Effector memory CD4-positive, alpha-beta T cell (primary cell): ENCODE measurements around the gene DROSHA.

Experiments
- DNase-seq, 3 donors: peaks; one replicate each; pipeline ENCODE4 v3.0.0-alpha.2; 2020
- H3K27ac ChIP-seq: 2 replicates; pipeline ENCODE4 v1.7.0; 2013; ENCODE audit warnings: mild to moderate bottlenecking, low read length, moderate library complexity; ENCODE audit not compliant: insufficient read depth, poor library complexity, severe bottlenecking
- H3K27me3 ChIP-seq: replicated peaks from 2 replicates; pipeline ENCODE4 v1.7.0; 2013; ENCODE audit warnings: mild to moderate bottlenecking, low read length; ENCODE audit not compliant: insufficient read depth, control insufficient read depth, poor library complexity, severe bottlenecking
- H3K36me3 ChIP-seq: 2 replicates; pipeline ENCODE4 v1.7.0; 2013; ENCODE audit warnings: mild to moderate bottlenecking, low read length, moderate library complexity; ENCODE audit not compliant: control insufficient read depth, insufficient read depth
- H3K4me1 ChIP-seq: 2 replicates; pipeline ENCODE4 v1.7.0; 2013; ENCODE audit warnings: low read length, mild to moderate bottlenecking; ENCODE audit not compliant: control insufficient read depth, insufficient read depth, poor library complexity, severe bottlenecking
- H3K4me3 ChIP-seq: 2 replicates; pipeline ENCODE4 v1.7.0; 2013; ENCODE audit warnings: low read length, low read depth, mild to moderate bottlenecking; ENCODE audit not compliant: insufficient read depth, poor library complexity, severe bottlenecking
- H3K9me3 ChIP-seq: 2 replicates; pipeline ENCODE4 v1.7.0; 2013; ENCODE audit warnings: mild to moderate bottlenecking, low read length, moderate library complexity; ENCODE audit not compliant: control insufficient read depth

Gene DROSHA

DNA sequence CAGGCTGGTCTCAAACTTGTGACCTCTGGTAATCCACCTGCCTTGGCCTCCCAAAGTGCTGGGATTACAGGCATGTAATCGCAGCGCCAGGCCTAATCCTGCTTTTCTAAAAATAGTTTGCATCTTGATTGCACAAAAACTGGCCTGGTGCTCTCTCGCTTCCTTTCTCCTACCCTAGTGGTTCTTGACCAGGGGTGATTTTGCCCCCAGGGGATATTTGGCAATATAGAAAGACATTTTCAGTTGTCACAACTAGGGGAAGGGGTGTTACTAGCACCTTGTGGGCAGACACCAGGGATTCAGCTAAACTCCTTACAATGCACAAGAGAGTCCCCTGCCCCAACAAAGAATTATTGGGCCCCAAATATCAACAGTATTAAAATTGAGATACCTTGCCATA is 139.8 kb downstream of the DROSHA start:
- no peaks in the 10 kb centered on the region for H3K36me3 ChIP-seq
- no peak for DNase-seq
- H3K27ac ChIP-seq: no peak overlapping the region
- H3K4me1 ChIP-seq: no peaks in the 10 kb centered on the region
- no peak overlapping the region for H3K4me3 ChIP-seq
- peaks cover 4% of the 10 kb centered on the region for H3K9me3 ChIP-seq
- H3K27me3 ChIP-seq: no peaks in the 10 kb centered on the region

DNA sequence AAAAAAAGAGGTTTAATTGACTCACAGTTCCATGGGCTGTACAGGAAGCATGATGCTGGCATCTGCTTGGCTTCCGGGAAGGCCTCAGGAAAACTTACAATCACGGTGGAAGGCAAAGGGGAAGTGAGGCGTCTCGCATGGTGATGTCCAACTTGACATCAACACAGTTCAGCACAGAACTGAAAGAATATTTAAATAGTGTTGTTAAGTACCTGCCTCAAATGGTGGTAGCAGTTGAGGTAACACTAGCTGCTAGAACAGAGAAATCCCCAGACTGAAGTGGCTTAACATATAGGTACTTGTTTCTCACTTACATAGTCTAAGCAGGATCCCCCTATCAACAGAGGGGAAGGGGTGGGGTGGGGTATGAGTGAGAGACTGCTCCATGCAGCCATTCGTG is 141.6 kb downstream of the DROSHA start:
- no peak for DNase-seq
- Histone ChIP-seq H3K4me3 (no peak overlapping the region), H3K36me3 (no peaks in the 10 kb centered on the region)

DNA sequence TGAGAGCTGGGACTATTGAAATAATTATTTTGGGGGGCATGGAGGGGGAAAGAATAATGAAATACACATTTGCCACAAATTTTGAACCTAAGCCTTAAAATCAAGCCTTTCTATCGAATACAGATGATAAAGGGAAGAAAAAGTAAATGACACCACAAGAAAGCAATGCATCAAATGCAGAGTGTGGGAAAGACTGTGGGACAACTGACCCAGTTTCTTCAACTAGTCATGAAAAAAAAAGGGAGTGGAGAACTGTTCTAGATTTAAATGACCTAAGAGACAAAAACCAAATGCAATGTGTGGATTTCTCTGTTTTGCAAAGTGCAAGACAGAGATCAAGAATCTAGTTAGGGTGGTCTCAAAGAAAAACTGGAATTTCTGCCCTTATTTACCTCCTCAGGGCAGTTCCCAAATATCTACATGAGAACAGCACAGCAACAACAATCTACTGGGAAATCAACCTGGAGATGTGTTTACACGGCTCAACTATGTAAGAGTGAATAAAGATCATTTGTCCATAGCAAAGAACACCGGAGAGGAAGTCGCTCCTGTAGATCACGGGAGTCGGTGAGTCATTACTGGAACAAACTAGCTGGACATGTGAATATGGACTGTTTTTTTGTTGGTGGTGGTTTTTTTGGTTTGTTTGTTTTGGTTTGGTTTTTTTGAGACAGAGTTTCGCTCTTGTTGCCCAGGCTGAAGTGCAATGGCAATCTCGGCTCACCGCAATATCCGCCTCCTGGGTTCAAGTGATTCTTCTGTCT is 145.9 kb downstream of the DROSHA start:
- Histone ChIP-seq H3K27me3 (no peaks in the 10 kb centered on the region), H3K36me3 (no peaks in the 10 kb centered on the region), H3K4me1 (no peaks in the 10 kb centered on the region), H3K9me3 (peaks cover 4% of the 10 kb centered on the region), H3K4me3 (no peak overlapping the region), H3K27ac (no peak overlapping the region)
- no peak for DNase-seq

More for the DNA sequence above, 141.6 kb downstream of the DROSHA start:
- no peak overlapping the region for H3K27ac ChIP-seq
- peaks cover 4% of the 10 kb centered on the region for H3K9me3 ChIP-seq
- H3K27me3 ChIP-seq: no peaks in the 10 kb centered on the region
- no peaks in the 10 kb centered on the region for H3K4me1 ChIP-seq

DNA sequence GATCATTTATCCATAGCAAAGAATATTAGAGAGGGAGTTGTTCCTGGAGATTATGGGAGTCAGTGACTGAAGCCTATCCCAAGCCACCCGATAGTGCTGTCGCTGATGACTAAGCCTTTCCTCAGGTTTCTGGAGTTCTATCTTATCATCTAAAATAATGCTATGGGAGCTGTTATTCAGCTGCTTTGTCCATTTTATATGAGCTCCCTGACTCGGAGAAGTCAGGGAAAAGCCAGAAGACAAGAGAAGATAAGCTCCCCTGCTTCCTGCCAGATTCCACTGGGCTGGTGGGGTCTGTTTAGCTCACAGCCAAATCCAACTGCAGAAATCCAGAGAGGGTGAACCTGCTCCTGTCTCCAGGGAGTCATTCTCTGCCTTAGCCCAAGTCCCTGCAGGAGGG is 148.2 kb downstream of the DROSHA start:
- Histone ChIP-seq H3K36me3 (no peaks in the 10 kb centered on the region), H3K27ac (no peak overlapping the region), H3K4me1 (no peaks in the 10 kb centered on the region), H3K4me3 (no peak overlapping the region), H3K9me3 (peaks cover 3% of the 10 kb centered on the region), H3K27me3 (no peaks in the 10 kb centered on the region)
- no peak for DNase-seq

DNA sequence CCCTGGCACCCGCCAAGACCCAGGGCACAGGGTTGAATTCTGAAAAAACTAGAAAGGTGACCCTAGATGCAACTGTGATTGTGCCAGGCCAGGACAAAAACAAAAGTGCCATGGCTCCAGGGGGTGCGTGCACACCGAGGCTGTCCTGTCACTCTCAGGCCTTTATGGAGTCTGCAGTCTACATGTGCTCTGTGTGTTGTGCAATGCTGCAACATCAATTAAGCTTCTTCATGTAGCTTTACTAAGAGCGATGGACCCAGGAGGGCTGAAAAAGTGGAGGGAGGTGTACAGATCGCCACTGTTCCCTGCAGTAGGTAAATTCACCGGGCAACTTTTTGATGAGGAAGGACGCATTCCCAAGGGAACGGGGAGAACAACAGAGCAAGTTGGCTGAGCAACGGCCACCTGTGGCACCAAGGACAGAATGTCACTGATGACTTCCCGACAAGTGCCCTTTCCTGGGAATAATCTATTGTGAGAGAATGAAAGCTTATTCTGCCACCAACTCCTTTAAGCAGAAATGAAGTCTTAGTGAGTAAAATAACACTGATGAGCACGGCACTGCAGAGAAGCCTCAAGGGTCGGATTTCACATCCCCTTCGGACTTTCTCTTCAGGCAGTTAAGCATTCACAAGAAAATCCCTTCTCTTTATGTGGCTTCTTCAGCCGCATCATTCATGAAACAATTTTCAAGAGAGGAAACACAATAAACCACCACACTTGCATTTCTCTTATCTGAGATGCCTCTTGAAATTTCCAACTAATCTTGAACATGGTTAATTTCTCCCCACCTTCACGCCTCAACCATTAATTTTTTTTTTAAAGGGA is 149.6 kb downstream of the DROSHA start:
- no peak for DNase-seq
- Histone ChIP-seq H3K4me3 (no peak overlapping the region), H3K36me3 (no peaks in the 10 kb centered on the region), H3K27ac (no peak overlapping the region), H3K9me3 (no peaks in the 10 kb centered on the region), H3K4me1 (no peaks in the 10 kb centered on the region), H3K27me3 (no peaks in the 10 kb centered on the region)

DNA sequence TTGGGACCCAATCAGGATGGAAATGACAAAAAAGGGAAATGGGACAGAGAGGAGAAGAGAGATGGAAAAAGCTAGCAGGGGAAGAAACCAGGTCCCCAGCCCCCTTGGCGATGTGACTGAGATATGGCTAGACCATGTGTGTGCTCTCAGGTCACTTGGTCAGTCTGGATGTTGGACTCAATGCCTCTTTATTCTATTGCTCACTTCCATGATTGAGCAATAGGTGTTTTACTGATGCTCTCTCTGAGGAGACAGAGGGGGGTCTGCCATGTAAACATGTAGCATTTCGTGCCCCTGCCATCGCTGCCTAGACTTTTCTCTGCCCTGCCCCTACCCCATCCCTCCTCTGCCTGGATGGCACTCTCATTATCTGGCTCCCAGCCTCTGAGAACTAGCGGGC is 150.6 kb downstream of the DROSHA start:
- no peak for DNase-seq

DNA sequence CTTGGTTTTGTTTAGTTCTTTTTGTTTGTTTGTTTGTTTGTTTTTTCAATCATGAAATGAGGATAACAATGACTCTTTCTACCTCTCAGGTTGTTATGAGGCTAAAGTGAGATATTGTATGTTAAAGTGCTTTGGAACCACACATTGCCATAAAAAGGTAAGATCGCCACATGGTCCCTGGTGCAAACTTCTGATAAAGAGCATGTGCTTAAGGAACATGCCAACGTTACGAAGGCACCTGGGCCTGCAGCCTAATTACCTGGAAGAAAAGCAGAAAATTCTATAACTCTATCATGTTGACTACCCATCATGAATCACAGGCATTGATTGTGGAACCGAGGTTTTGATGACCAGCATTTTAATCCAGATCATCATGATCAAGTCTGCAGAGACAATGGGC is 151.8 kb downstream of the DROSHA start:
- no peaks in the 10 kb centered on the region for H3K27me3 ChIP-seq

More for the DNA sequence above, 150.6 kb downstream of the DROSHA start:
- Histone ChIP-seq H3K4me3 (no peak overlapping the region), H3K36me3 (no peaks in the 10 kb centered on the region), H3K27ac (no peak overlapping the region), H3K4me1 (no peaks in the 10 kb centered on the region), H3K9me3 (no peaks in the 10 kb centered on the region), H3K27me3 (no peaks in the 10 kb centered on the region)

DNA sequence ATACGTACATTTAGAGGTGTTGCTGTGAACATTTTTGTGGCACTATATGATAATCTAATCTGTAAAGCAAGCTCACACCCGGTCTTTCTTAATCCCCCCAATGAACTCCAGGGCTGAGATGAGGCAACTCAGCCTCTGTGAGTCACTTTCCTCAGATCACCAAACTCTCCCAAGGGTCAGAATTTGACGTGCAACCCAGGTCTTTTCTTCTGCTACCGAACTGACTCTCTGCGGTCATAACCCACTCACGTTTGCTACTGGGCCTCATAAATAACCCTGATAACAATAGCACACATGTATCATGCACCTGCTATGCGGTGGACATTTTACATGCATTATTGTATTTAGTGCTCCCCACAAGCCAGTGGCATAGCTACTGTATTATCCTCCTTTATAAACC is 153.1 kb downstream of the DROSHA start:
- Histone ChIP-seq H3K36me3 (no peaks in the 10 kb centered on the region), H3K9me3 (no peaks in the 10 kb centered on the region), H3K4me1 (no peaks in the 10 kb centered on the region), H3K27me3 (no peaks in the 10 kb centered on the region), H3K27ac (no peak overlapping the region), H3K4me3 (no peak overlapping the region)
- DNase-seq: no peak

More for the DNA sequence above, 151.8 kb downstream of the DROSHA start:
- H3K9me3 ChIP-seq: no peaks in the 10 kb centered on the region
- H3K4me3 ChIP-seq: no peak overlapping the region
- H3K4me1 ChIP-seq: no peaks in the 10 kb centered on the region
- no peak overlapping the region for H3K27ac ChIP-seq
- no peak for DNase-seq
- no peaks in the 10 kb centered on the region for H3K36me3 ChIP-seq

DNA sequence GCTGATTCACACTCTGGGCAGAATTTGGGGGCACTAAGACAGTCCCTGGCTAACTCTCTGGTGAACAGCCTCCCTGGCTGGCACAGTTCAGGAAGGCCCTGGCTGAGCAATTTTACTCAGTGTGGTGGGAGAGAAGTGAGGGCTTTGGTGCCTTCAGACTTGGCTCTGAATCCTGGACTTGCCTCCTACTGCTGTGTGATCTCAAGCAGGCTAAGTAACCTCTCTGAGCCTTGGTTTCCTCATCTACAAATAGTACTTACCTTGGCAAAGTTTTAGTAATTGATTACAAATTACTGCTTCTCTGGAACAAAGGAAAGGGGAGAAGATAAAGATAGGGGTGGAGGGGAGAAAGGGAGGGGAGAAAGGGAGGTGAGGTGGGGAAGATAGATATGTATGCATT is 153.8 kb downstream of the DROSHA start:
- Histone ChIP-seq H3K36me3 (no peaks in the 10 kb centered on the region), H3K27ac (no peak overlapping the region), H3K27me3 (no peaks in the 10 kb centered on the region), H3K4me1 (no peaks in the 10 kb centered on the region), H3K4me3 (no peak overlapping the region), H3K9me3 (no peaks in the 10 kb centered on the region)
- no peak for DNase-seq

DNA sequence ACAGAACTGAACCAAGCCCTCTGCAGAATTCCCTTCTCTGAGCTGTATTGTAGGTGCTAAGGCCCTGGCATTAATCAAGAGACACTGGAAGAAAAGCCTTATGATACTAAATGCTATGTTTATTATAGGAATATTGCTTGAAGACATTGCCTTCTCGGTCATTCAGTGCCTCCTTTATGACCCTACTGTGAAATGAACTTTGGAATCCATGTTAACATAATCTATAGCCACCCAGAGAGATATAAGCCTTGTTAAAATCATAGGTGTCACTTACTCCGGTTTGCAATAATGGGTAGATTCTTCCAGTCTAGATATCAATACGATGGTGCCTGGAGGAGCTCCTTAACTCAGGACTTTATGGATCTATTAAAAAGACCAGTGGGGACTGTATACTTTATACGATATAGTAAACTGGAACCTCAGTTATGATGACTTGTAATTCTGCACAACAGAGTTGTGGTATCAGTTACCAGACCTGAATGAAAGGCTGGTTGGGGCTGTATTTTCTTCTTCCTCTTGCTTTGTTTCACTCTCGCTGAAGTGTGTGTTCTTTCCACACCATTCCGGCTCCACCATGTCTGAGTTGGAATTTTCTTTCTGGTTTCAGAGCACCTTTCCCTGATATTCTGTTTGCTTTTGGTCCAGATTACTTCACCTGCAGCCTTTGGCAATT is 154.5 kb downstream of the DROSHA start:
- no peaks in the 10 kb centered on the region for H3K36me3 ChIP-seq
- no peak for DNase-seq
- H3K9me3 ChIP-seq: no peaks in the 10 kb centered on the region
- no peak overlapping the region for H3K4me3 ChIP-seq
- no peaks in the 10 kb centered on the region for H3K4me1 ChIP-seq
- H3K27me3 ChIP-seq: no peaks in the 10 kb centered on the region
- H3K27ac ChIP-seq: no peak overlapping the region
